Skeletal muscle cell (primary cell): ENCODE measurements around the gene NFIA.

Source experiments
- DNase-seq: peaks from one replicate; pipeline ENCODE4 v3.0.0-alpha.2; 2010; ENCODE audit warnings: low read depth
- H3K4me3 ChIP-seq: 2 replicates; pipeline ENCODE4 v1.5.1; 2011; ENCODE audit warnings: low read depth, mild to moderate bottlenecking, control low read depth, low read length, moderate library complexity

Gene NFIA

GRCh38 chr1:61389926-61390845 is 307.8 kb downstream of the NFIA start:
- no peak overlapping the region for H3K4me3 ChIP-seq
- no peak for DNase-seq

GRCh38 chr1:61391730-61392129 is 309.4 kb downstream of the NFIA start:
- no peak for DNase-seq
- H3K4me3 ChIP-seq: no peak overlapping the region

GRCh38 chr1:61392409-61393242 is 310.3 kb downstream of the NFIA start:
- no peak overlapping the region for H3K4me3 ChIP-seq
- no peak for DNase-seq

- no peak for DNase-seq
Observed at GRCh38 chr1:61393575-61393974, 311.2 kb downstream of the NFIA start.

GRCh38 chr1:61395146-61395800 is 312.9 kb downstream of the NFIA start:
- H3K4me3 ChIP-seq: no peak overlapping the region
- DNase-seq: no peak

More at GRCh38 chr1:61393575-61393974, 311.2 kb downstream of the NFIA start:
- no peak overlapping the region for H3K4me3 ChIP-seq

- DNase-seq: no peak
- H3K4me3 ChIP-seq: no peak overlapping the region
Observed at GRCh38 chr1:61397495-61397894, 315.1 kb downstream of the NFIA start.

GRCh38 chr1:61397935-61398334 is 315.6 kb downstream of the NFIA start:
- DNase-seq: peak; percentile 15

GRCh38 chr1:61399199-61399598 is 316.8 kb downstream of the NFIA start:
- no peak for DNase-seq
- no peak overlapping the region for H3K4me3 ChIP-seq

More at GRCh38 chr1:61397935-61398334, 315.6 kb downstream of the NFIA start:
- H3K4me3 ChIP-seq: no peak overlapping the region

GRCh38 chr1:61400131-61400770 is 317.9 kb downstream of the NFIA start:
- H3K4me3 ChIP-seq: no peak overlapping the region
- DNase-seq: no peak

- no peak overlapping the region for H3K4me3 ChIP-seq
- DNase-seq: no peak
Observed at GRCh38 chr1:61400997-61401396, 318.6 kb downstream of the NFIA start.

- H3K4me3 ChIP-seq: no peak overlapping the region
- DNase-seq: no peak
Observed at GRCh38 chr1:61403679-61404596, 321.6 kb downstream of the NFIA start.

- no peak overlapping the region for H3K4me3 ChIP-seq
Observed at GRCh38 chr1:61404597-61405376, 322.4 kb downstream of the NFIA start.

GRCh38 chr1:61406467-61406866 is 324.1 kb downstream of the NFIA start:
- no peak for DNase-seq
- H3K4me3 ChIP-seq: no peak overlapping the region

More at GRCh38 chr1:61404597-61405376, 322.4 kb downstream of the NFIA start:
- no peak for DNase-seq

GRCh38 chr1:61412601-61413000 is 330.2 kb downstream of the NFIA start:
- no peak overlapping the region for H3K4me3 ChIP-seq
- DNase-seq: no peak

GRCh38 chr1:61419196-61419595 is 336.8 kb downstream of the NFIA start:
- no peak for DNase-seq
- H3K4me3 ChIP-seq: no peak overlapping the region

- H3K4me3 ChIP-seq: no peak overlapping the region
- DNase-seq: no peak
Observed at GRCh38 chr1:61419657-61420056, 337.3 kb downstream of the NFIA start.

- H3K4me3 ChIP-seq: no peak overlapping the region
- DNase-seq: no peak
Observed at GRCh38 chr1:61420243-61420642, 337.9 kb downstream of the NFIA start.
